IgD-negative memory B cell (primary cell): ENCODE data around the gene HCN4. TPM values are rescaled to one million over a fixed set of nuclear protein-coding genes. Genes with fewer than 3 reads are reported as not detected.

ENCODE experiments used
- H3K27ac Mint-ChIP-seq, 3 donors: one replicate each; pipeline ENCODE4 v1.8.0; 2020 to 2022; ENCODE audit warnings: mild to moderate bottlenecking in 3 of 3, mixed read lengths in 3 of 3, moderate library complexity in 1 of 3
- H3K27me3 Mint-ChIP-seq: one replicate; pipeline ENCODE4 v1.8.0; 2021; ENCODE audit warnings: mixed read lengths
- H3K36me3 Mint-ChIP-seq: one replicate; pipeline ENCODE4 v1.8.0; 2020; ENCODE audit warnings: mild to moderate bottlenecking, mixed read lengths
- H3K4me1 Mint-ChIP-seq, 3 donors: one replicate each; pipeline ENCODE4 v1.8.0; 2020 to 2022; ENCODE audit warnings: mixed read lengths in 3 of 3, mild to moderate bottlenecking in 1 of 3
- H3K4me3 Mint-ChIP-seq, 4 donors: one replicate each; pipeline ENCODE4 v1.8.0; 2020 to 2022; ENCODE audit warnings: mild to moderate bottlenecking in 4 of 4, mixed read lengths in 4 of 4, moderate library complexity in 3 of 4
- H3K9me3 Mint-ChIP-seq, 3 donors: one replicate each; pipeline ENCODE4 v1.8.0; 2020 to 2021; ENCODE audit warnings: mixed read lengths in 3 of 3, mild to moderate bottlenecking in 1 of 3
- polyA plus RNA-seq: library from polyadenylated mRNA; unstranded; fragments of 300-500 nt; fragmentation: Illumina TruSeq; gene quantifications from one replicate; pipeline ENCODE4 v1.2.3, GENCODE V29; 2021

HCN4 gene
- polyA plus RNA-seq, 1 donor from 2014 or later = not detected

GRCh38 chr15:73330206-73331051 lies 38.3 kb downstream of the HCN4 start:
- H3K4me1 Mint-ChIP-seq = peaks cover 0 to 5% (median 1%) of the 10 kb centered on the region in 3 donors
- H3K27ac Mint-ChIP-seq = peak overlapping the region in 1 of 3 donors; percentile 82
- H3K9me3 Mint-ChIP-seq = no peaks in the 10 kb centered on the region
- H3K27me3 Mint-ChIP-seq = no peaks in the 10 kb centered on the region
- H3K36me3 Mint-ChIP-seq = no peaks in the 10 kb centered on the region
- no peak overlapping the region for H3K4me3 Mint-ChIP-seq

- H3K36me3 Mint-ChIP-seq = no peaks in the 10 kb centered on the region
- H3K4me3 Mint-ChIP-seq = no peak overlapping the region
- H3K9me3 Mint-ChIP-seq = no peaks in the 10 kb centered on the region
- H3K27ac Mint-ChIP-seq = peak overlapping the region in 1 of 3 donors; percentile 82
- H3K27me3 Mint-ChIP-seq = no peaks in the 10 kb centered on the region
- peaks cover 0 to 6% (median 1%) of the 10 kb centered on the region in 3 donors for H3K4me1 Mint-ChIP-seq
Observed at GRCh38 chr15:73329501-73330200, 39.1 kb downstream of the HCN4 start.

GRCh38 chr15:73328981-73329380 lies 39.8 kb downstream of the HCN4 start:
- H3K36me3 Mint-ChIP-seq = no peaks in the 10 kb centered on the region
- peaks cover 0 to 3% (median 0%) of the 10 kb centered on the region in 3 donors for H3K9me3 Mint-ChIP-seq
- H3K27ac Mint-ChIP-seq = no peak overlapping the region
- peaks cover 1% of the 10 kb centered on the region for H3K27me3 Mint-ChIP-seq
- H3K4me1 Mint-ChIP-seq = peaks cover 0 to 6% (median 3%) of the 10 kb centered on the region in 3 donors
- no peak overlapping the region for H3K4me3 Mint-ChIP-seq

DNA sequence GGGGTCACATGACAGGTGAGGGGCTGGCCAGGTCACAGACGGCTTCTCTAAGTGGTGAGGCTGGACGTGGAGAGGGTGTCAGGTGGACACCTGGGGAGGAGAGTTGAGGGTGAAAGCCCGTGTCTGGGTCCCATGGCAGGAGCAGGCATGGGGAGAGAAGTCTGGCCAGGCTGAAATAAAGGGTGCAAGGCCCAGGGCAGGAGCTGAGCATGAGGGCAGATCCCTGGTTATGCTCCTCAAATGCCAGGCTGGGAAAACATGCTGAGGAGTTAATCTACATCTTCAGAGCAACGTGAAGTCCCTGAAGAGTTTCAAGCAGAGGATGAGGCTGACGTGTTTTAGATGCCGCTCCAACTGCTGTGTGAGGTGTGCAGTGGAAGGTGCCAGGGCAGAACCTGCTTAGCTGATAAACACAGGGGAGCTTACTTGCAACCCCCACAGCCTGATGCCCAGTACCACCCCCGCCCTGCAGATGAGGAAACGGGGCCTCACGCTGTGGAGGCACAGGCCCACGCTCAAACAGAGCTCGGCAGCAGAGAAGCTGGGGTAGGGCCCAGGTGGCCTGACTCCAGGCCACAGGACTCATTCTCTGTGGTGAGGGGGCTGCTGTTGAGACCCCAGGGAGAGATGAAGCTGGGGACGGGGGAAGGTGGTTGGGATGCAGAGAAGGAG lies 40.5 kb downstream of the HCN4 start:
- Mint-ChIP-seq H3K27ac (no peak overlapping the region), H3K36me3 (no peaks in the 10 kb centered on the region), H3K4me3 (no peak overlapping the region), H3K27me3 (peaks cover 1% of the 10 kb centered on the region), H3K9me3 (peaks cover 0 to 3% (median 0%) of the 10 kb centered on the region in 3 donors), H3K4me1 (peaks cover 0 to 6% (median 3%) of the 10 kb centered on the region in 3 donors)

DNA sequence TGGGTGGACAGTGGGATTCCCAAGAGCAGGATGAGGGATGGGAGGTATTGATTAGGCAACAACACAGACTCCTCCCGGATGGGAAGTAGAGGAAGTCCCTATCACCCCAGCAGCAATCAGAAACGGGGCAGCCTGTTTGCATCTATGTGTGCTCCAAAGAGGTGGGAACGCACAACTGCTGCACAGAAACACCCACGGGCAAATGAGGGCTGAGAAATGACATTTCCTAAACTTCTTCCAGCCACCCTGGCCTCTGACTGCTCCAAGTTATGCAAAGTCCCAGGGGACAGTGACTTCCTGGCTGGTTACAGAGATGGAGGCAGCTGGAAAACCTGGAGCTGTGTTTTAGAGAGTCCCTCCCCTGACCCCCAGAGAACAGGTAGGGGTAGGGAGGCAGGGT lies 42.6 kb downstream of the HCN4 start:
- Mint-ChIP-seq H3K27ac (peak overlapping the region in 1 of 3 donors; percentile 62), H3K36me3 (peaks cover 1% of the 10 kb centered on the region), H3K9me3 (peaks cover 0 to 3% (median 0%) of the 10 kb centered on the region in 3 donors), H3K4me1 (peaks cover 0 to 6% (median 3%) of the 10 kb centered on the region in 3 donors), H3K4me3 (no peak overlapping the region), H3K27me3 (peaks cover 2% of the 10 kb centered on the region)

GRCh38 chr15:73325191-73325861 lies 43.4 kb downstream of the HCN4 start:
- Mint-ChIP-seq H3K4me1 (peaks cover 0 to 6% (median 3%) of the 10 kb centered on the region in 3 donors), H3K27me3 (peaks cover 2% of the 10 kb centered on the region), H3K4me3 (no peak overlapping the region), H3K9me3 (peaks cover 0 to 3% (median 0%) of the 10 kb centered on the region in 3 donors), H3K27ac (peak overlapping the region in 2 of 3 donors; percentile 5 to 62), H3K36me3 (peaks cover 1% of the 10 kb centered on the region)

GRCh38 chr15:73324496-73325170 lies 44.1 kb downstream of the HCN4 start:
- Mint-ChIP-seq H3K4me1 (peaks cover 0 to 6% (median 3%) of the 10 kb centered on the region in 3 donors), H3K27ac (peak overlapping the region in 1 of 3 donors; percentile 16)

GRCh38 chr15:73323956-73324355 lies 44.8 kb downstream of the HCN4 start:
- H3K36me3 Mint-ChIP-seq = peaks cover 1% of the 10 kb centered on the region
- no peak overlapping the region for H3K27ac Mint-ChIP-seq
- H3K4me3 Mint-ChIP-seq = no peak overlapping the region

More at GRCh38 chr15:73324496-73325170, 44.1 kb downstream of the HCN4 start:
- H3K9me3 Mint-ChIP-seq = peaks cover 0 to 3% (median 0%) of the 10 kb centered on the region in 3 donors
- peak overlapping the region in 1 of 4 donors; percentile 45 for H3K4me3 Mint-ChIP-seq
- H3K36me3 Mint-ChIP-seq = peaks cover 1% of the 10 kb centered on the region
- peaks cover 2% of the 10 kb centered on the region for H3K27me3 Mint-ChIP-seq

GRCh38 chr15:73323374-73323955 lies 45.3 kb downstream of the HCN4 start:
- H3K4me1 Mint-ChIP-seq = peaks cover 0 to 9% (median 6%) of the 10 kb centered on the region in 3 donors
- peaks cover 2% of the 10 kb centered on the region for H3K27me3 Mint-ChIP-seq
- peaks cover 1% of the 10 kb centered on the region for H3K36me3 Mint-ChIP-seq
- no peak overlapping the region for H3K27ac Mint-ChIP-seq
- no peak overlapping the region for H3K4me3 Mint-ChIP-seq
- H3K9me3 Mint-ChIP-seq = peaks cover 0 to 4% (median 0%) of the 10 kb centered on the region in 3 donors

More at GRCh38 chr15:73323956-73324355, 44.8 kb downstream of the HCN4 start:
- H3K27me3 Mint-ChIP-seq = peaks cover 2% of the 10 kb centered on the region
- H3K4me1 Mint-ChIP-seq = peaks cover 0 to 9% (median 6%) of the 10 kb centered on the region in 3 donors
- peaks cover 0 to 4% (median 0%) of the 10 kb centered on the region in 3 donors for H3K9me3 Mint-ChIP-seq

DNA sequence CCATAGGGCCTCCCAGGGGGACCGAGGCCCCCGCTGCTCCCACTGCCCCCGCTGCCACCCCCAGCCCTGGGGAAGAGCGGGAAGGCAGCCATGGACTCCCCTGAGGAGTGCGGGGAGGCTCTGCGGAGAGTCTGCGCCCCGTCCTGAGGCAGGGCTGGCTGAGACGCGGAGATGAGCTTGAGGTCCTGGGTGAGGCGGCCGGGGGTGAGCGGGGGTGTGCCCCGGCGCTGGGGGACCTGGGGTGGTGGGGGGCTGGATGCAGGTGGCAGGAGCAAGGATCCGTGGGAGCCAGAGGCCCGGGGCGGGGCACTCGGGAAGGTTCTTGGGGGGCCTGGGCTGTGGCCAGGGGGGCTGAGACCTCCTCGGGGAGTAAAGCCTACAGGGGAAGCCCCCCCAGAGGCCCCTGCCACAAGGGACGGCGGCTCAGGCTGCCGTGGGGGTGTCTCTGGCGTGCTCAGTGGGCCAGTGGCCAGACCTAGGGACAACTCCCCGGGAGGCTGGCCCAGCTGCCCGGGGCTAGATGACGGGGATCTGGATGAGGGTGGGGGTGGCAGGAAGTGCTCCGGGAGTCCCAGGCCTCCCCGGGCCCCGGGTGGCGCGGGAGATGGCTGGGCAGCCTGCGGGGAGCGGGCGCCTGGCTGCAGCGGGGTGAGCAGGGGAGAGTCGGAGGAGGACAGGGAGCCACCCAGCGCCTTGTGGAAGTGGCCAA lies 45.9 kb downstream of the HCN4 start:
- Mint-ChIP-seq H3K27ac (no peak overlapping the region), H3K36me3 (peaks cover 1% of the 10 kb centered on the region), H3K9me3 (peaks cover 0 to 4% (median 0%) of the 10 kb centered on the region in 3 donors), H3K4me1 (peaks cover 2 to 12% (median 10%) of the 10 kb centered on the region in 3 donors), H3K4me3 (no peak overlapping the region), H3K27me3 (peaks cover 4% of the 10 kb centered on the region)

DNA sequence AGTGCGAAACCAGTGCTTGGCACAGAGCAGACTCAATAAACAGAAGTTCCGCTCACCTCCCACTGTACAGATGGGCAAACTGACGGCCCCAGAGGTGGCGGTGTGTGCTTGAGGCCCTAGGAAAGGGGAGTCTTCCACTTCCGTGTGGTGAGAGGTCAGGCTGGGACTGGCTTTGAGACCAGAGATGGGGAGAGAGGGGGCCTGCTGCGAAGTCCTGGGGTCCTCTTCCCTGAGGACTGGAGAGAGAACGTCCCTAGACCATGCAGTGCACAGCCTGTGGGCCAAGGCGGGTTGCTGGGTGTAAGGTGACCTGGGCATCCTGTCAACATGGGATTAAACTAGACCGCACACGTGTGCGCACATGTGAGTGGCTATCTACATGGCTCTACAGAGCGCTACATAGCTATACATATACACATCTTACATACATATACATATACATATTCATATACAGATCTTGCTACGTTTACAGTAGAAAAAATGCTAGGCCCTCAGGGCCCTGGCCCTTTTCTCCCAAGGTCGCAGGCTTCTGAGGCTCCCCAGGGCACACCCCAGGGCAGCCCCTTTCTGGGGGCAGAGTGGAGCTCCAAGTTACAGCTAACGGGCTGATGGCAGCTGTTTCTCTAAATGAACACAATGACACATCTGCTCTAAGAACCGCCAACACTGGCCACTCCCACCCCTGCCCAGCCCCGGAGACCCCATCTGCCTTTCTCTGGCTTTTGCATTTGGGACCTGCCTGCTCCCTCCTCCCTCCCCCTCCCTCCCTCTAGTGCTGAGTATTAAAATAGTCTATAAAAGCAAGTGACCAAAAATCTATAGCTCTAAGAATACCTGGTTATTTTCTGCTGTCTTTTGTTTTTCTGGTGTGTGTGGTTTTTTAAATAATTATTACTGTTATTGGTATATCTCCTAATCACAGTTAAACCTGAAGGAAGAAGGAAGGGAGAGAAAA lies 47.0 kb downstream of the HCN4 start:
- peaks cover 0 to 4% (median 0%) of the 10 kb centered on the region in 3 donors for H3K9me3 Mint-ChIP-seq
- H3K4me3 Mint-ChIP-seq = no peak overlapping the region
- peaks cover 6 to 18% (median 10%) of the 10 kb centered on the region in 3 donors for H3K4me1 Mint-ChIP-seq
- peaks cover 1% of the 10 kb centered on the region for H3K36me3 Mint-ChIP-seq
- no peak overlapping the region for H3K27ac Mint-ChIP-seq
- H3K27me3 Mint-ChIP-seq = peaks cover 7% of the 10 kb centered on the region

DNA sequence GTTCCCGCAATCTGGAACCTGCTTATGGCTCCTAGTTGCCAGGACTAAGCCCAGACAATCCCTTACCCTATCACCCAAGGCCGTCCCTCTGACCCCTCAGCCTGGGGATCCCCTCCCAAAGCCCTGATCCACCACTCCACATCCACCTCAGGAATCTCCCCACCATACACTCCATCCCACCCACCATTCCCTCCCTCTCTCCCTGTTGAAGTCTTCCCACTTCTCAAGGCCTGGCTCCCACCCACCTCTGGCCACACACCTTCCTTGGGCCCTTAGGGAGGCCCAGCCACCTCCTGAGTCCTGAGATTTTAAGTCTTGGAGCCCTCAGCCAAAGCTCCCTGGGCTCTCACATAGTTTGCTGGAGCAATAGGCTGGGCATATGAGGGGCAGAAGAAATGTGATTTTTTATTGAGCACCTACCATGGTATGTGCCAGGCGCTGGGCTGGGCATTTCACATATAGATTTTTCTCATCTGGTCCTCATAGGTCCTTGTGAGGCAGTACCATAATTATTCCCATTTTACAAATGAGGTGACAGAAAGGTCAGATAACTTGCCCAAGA lies 48.1 kb downstream of the HCN4 start:
- H3K4me3 Mint-ChIP-seq = peak overlapping the region in 1 of 4 donors; percentile 17
- peaks cover 0 to 4% (median 0%) of the 10 kb centered on the region in 3 donors for H3K9me3 Mint-ChIP-seq
- H3K27me3 Mint-ChIP-seq = peaks cover 7% of the 10 kb centered on the region
- no peak overlapping the region for H3K27ac Mint-ChIP-seq
- peaks cover 1% of the 10 kb centered on the region for H3K36me3 Mint-ChIP-seq
- H3K4me1 Mint-ChIP-seq = peaks cover 6 to 15% (median 9%) of the 10 kb centered on the region in 3 donors
